ENCODE data around the gene LYPD6B.

Gene LYPD6B

GRCh38 chr2:149148194-149149006, 109.9 kb downstream of the LYPD6B start:
- H3K36me3 ChIP-seq (ENCODE audit: control insufficient read depth, insufficient read depth, low read length) = no peaks in the 10 kb centered on the region
- H3K4me3 ChIP-seq (ENCODE audit: insufficient read depth, low read depth, low read length, poor library complexity, severe bottlenecking) = no peak overlapping the region
- H3K27me3 ChIP-seq (replicated peaks; ENCODE audit: control insufficient read depth, insufficient read depth, low read length, poor library complexity, severe bottlenecking) = no peaks in the 10 kb centered on the region
- H3K4me1 ChIP-seq (ENCODE audit: control insufficient read depth, insufficient read depth, low read length, poor library complexity, severe bottlenecking) = no peaks in the 10 kb centered on the region
- DNase-seq = no peak
- H3K27ac ChIP-seq (ENCODE audit: insufficient read depth, low read length, poor library complexity, severe bottlenecking) = no peak overlapping the region
- H3K9me3 ChIP-seq (ENCODE audit: control insufficient read depth, low read length) = no peaks in the 10 kb centered on the region

- Histone ChIP-seq H3K9me3 (ENCODE audit: control insufficient read depth, low read length) (no peaks in the 10 kb centered on the region), H3K27ac (ENCODE audit: insufficient read depth, low read length, poor library complexity, severe bottlenecking) (no peak overlapping the region), H3K27me3 (replicated peaks; ENCODE audit: control insufficient read depth, insufficient read depth, low read length, poor library complexity, severe bottlenecking) (no peaks in the 10 kb centered on the region), H3K4me1 (ENCODE audit: control insufficient read depth, insufficient read depth, low read length, poor library complexity, severe bottlenecking) (no peaks in the 10 kb centered on the region), H3K4me3 (ENCODE audit: insufficient read depth, low read depth, low read length, poor library complexity, severe bottlenecking) (no peak overlapping the region), H3K36me3 (ENCODE audit: control insufficient read depth, insufficient read depth, low read length) (no peaks in the 10 kb centered on the region)
- no peak for DNase-seq
Observed at GRCh38 chr2:149149007-149149297, 110.5 kb downstream of the LYPD6B start.

GRCh38 chr2:149152469-149152953, 114.0 kb downstream of the LYPD6B start:
- Histone ChIP-seq H3K27me3 (replicated peaks; ENCODE audit: control insufficient read depth, insufficient read depth, low read length, poor library complexity, severe bottlenecking) (no peaks in the 10 kb centered on the region), H3K4me1 (ENCODE audit: control insufficient read depth, insufficient read depth, low read length, poor library complexity, severe bottlenecking) (no peaks in the 10 kb centered on the region), H3K27ac (ENCODE audit: insufficient read depth, low read length, poor library complexity, severe bottlenecking) (no peak overlapping the region), H3K4me3 (ENCODE audit: insufficient read depth, low read depth, low read length, poor library complexity, severe bottlenecking) (no peak overlapping the region), H3K36me3 (ENCODE audit: control insufficient read depth, insufficient read depth, low read length) (no peaks in the 10 kb centered on the region), H3K9me3 (ENCODE audit: control insufficient read depth, low read length) (no peaks in the 10 kb centered on the region)
- DNase-seq = no peak

GRCh38 chr2:149155196-149155969, 116.9 kb downstream of the LYPD6B start:
- Histone ChIP-seq H3K4me3 (ENCODE audit: insufficient read depth, low read depth, low read length, poor library complexity, severe bottlenecking) (no peak overlapping the region), H3K9me3 (ENCODE audit: control insufficient read depth, low read length) (no peaks in the 10 kb centered on the region), H3K36me3 (ENCODE audit: control insufficient read depth, insufficient read depth, low read length) (no peaks in the 10 kb centered on the region), H3K27ac (ENCODE audit: insufficient read depth, low read length, poor library complexity, severe bottlenecking) (no peak overlapping the region), H3K4me1 (ENCODE audit: control insufficient read depth, insufficient read depth, low read length, poor library complexity, severe bottlenecking) (no peaks in the 10 kb centered on the region), H3K27me3 (replicated peaks; ENCODE audit: control insufficient read depth, insufficient read depth, low read length, poor library complexity, severe bottlenecking) (no peaks in the 10 kb centered on the region)
- no peak for DNase-seq

- no peaks in the 10 kb centered on the region for H3K4me1 ChIP-seq (ENCODE audit: control insufficient read depth, insufficient read depth, low read length, poor library complexity, severe bottlenecking)
- DNase-seq = no peak
- H3K9me3 ChIP-seq (ENCODE audit: control insufficient read depth, low read length) = no peaks in the 10 kb centered on the region
- no peak overlapping the region for H3K27ac ChIP-seq (ENCODE audit: insufficient read depth, low read length, poor library complexity, severe bottlenecking)
- no peaks in the 10 kb centered on the region for H3K36me3 ChIP-seq (ENCODE audit: control insufficient read depth, insufficient read depth, low read length)
- no peak overlapping the region for H3K4me3 ChIP-seq (ENCODE audit: insufficient read depth, low read depth, low read length, poor library complexity, severe bottlenecking)
- no peaks in the 10 kb centered on the region for H3K27me3 ChIP-seq (replicated peaks; ENCODE audit: control insufficient read depth, insufficient read depth, low read length, poor library complexity, severe bottlenecking)
Observed at GRCh38 chr2:149155988-149156387, 117.5 kb downstream of the LYPD6B start.

GRCh38 chr2:149156971-149157740, 118.7 kb downstream of the LYPD6B start:
- Histone ChIP-seq H3K4me3 (ENCODE audit: insufficient read depth, low read depth, low read length, poor library complexity, severe bottlenecking) (no peak overlapping the region), H3K27ac (ENCODE audit: insufficient read depth, low read length, poor library complexity, severe bottlenecking) (no peak overlapping the region), H3K4me1 (ENCODE audit: control insufficient read depth, insufficient read depth, low read length, poor library complexity, severe bottlenecking) (no peaks in the 10 kb centered on the region), H3K36me3 (ENCODE audit: control insufficient read depth, insufficient read depth, low read length) (no peaks in the 10 kb centered on the region), H3K9me3 (ENCODE audit: control insufficient read depth, low read length) (no peaks in the 10 kb centered on the region), H3K27me3 (replicated peaks; ENCODE audit: control insufficient read depth, insufficient read depth, low read length, poor library complexity, severe bottlenecking) (no peaks in the 10 kb centered on the region)
- DNase-seq = no peak

- Histone ChIP-seq H3K27me3 (replicated peaks; ENCODE audit: control insufficient read depth, insufficient read depth, low read length, poor library complexity, severe bottlenecking) (no peaks in the 10 kb centered on the region), H3K4me3 (ENCODE audit: insufficient read depth, low read depth, low read length, poor library complexity, severe bottlenecking) (no peak overlapping the region), H3K27ac (ENCODE audit: insufficient read depth, low read length, poor library complexity, severe bottlenecking) (no peak overlapping the region), H3K9me3 (ENCODE audit: control insufficient read depth, low read length) (no peaks in the 10 kb centered on the region), H3K36me3 (ENCODE audit: control insufficient read depth, insufficient read depth, low read length) (no peaks in the 10 kb centered on the region), H3K4me1 (ENCODE audit: control insufficient read depth, insufficient read depth, low read length, poor library complexity, severe bottlenecking) (no peaks in the 10 kb centered on the region)
- no peak for DNase-seq
Observed at GRCh38 chr2:149158957-149159356, 120.5 kb downstream of the LYPD6B start.

- no peak overlapping the region for H3K4me3 ChIP-seq (ENCODE audit: insufficient read depth, low read depth, low read length, poor library complexity, severe bottlenecking)
- DNase-seq = no peak
- H3K27me3 ChIP-seq (replicated peaks; ENCODE audit: control insufficient read depth, insufficient read depth, low read length, poor library complexity, severe bottlenecking) = no peaks in the 10 kb centered on the region
- H3K4me1 ChIP-seq (ENCODE audit: control insufficient read depth, insufficient read depth, low read length, poor library complexity, severe bottlenecking) = no peaks in the 10 kb centered on the region
- no peak overlapping the region for H3K27ac ChIP-seq (ENCODE audit: insufficient read depth, low read length, poor library complexity, severe bottlenecking)
- H3K36me3 ChIP-seq (ENCODE audit: control insufficient read depth, insufficient read depth, low read length) = no peaks in the 10 kb centered on the region
- H3K9me3 ChIP-seq (ENCODE audit: control insufficient read depth, low read length) = no peaks in the 10 kb centered on the region
Observed at GRCh38 chr2:149160195-149160594, 121.7 kb downstream of the LYPD6B start.

GRCh38 chr2:149160701-149161217, 122.3 kb downstream of the LYPD6B start:
- Histone ChIP-seq H3K36me3 (ENCODE audit: control insufficient read depth, insufficient read depth, low read length) (no peaks in the 10 kb centered on the region), H3K27me3 (replicated peaks; ENCODE audit: control insufficient read depth, insufficient read depth, low read length, poor library complexity, severe bottlenecking) (no peaks in the 10 kb centered on the region), H3K4me3 (ENCODE audit: insufficient read depth, low read depth, low read length, poor library complexity, severe bottlenecking) (no peak overlapping the region), H3K27ac (ENCODE audit: insufficient read depth, low read length, poor library complexity, severe bottlenecking) (no peak overlapping the region), H3K9me3 (ENCODE audit: control insufficient read depth, low read length) (no peaks in the 10 kb centered on the region), H3K4me1 (ENCODE audit: control insufficient read depth, insufficient read depth, low read length, poor library complexity, severe bottlenecking) (no peaks in the 10 kb centered on the region)
- DNase-seq = peak in 1 of 3 donors; percentile 7
